CD4-positive, alpha-beta T cell treated with Interleukin-6 at 100 ng/mL for 8 hours (primary cell): ENCODE measurements around the gene TLE5.
A peak's percentile ranks its signal among the peaks of the same experiment; 100 is the strongest.
"Not testable (repeated sequence)": the region's sequence is repeated elsewhere in the genome, so short reads cannot be mapped to it uniquely, and the experiment has no call there.

Source experiments
- DNase-seq: peaks from one replicate; pipeline ENCODE4 v3.0.0-alpha.2; 2020; ENCODE audit warnings: mixed read lengths, low spot score

The TLE5 gene

GRCh38 chr19:3045191-3045590 is 17.1 kb downstream of the TLE5 start:
- DNase-seq, result no peak

GRCh38 chr19:3042621-3043267 is 19.6 kb downstream of the TLE5 start:
- no peak for DNase-seq

- DNase-seq, result no peak
Observed at GRCh38 chr19:3041761-3042620, 20.3 kb downstream of the TLE5 start.

DNA sequence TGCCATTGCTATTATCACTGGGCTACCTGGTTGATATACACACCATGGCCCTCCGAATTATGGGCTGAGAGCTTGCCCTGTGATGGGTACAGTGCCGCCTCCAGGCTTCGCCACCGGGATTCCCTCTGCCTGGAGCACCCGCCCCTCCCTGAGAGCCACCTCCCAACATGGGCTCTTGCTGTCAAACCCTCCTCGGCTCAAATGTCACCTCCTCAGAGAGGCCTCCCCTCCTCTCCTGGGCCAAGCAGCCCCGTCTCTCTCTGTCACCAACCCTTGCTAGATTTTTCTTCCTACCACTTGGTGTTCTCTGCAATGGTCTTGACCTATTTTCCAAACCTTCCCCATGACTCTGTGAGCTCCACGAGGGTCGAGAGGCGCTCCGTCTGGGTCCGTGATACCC is 21.0 kb downstream of the TLE5 start:
- no peak for DNase-seq

DNA sequence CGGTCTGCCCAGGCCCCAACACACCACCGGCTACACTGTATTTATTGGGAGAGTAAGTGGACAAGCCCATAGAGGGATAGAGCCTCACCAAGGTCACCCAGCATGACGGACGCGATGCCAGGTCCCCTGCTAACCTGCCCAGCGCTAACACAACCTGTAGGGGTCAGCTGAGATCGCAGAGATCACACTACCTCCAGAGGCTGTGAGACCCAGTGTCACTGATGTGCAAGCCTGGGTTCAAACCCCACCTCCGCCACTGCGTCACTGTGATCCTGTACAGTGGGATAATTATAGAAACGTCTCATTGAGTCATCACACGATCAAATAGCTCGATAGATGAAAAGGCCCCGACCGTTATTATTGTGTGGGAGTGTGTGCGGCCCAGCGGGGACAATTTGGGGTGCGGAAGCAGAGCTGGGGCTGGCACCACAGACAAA is 22.6 kb downstream of the TLE5 start:
- DNase-seq, result no peak

DNA sequence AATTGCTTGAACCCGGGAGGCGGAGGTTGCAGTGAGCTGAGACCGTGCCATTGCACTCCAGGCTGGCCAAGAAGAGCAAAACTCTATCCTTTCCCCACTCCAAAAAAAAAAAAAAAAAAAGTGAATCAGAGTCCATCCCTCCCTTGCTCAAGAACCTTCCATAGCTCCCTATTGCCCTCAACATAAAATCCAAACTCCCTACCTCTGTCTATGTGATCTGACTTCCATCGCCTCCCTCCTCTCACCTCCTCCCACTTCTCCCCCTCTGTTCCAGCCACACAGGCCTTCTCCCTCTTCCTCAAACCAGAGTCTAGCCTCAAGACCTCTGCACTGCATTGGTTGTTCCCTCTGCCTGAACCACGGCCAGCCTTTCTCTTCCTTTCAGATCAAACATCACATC is 23.2 kb downstream of the TLE5 start:
- no peak for DNase-seq

- DNase-seq, result no peak
Observed at GRCh38 chr19:3038214-3038613, 24.1 kb downstream of the TLE5 start.

GRCh38 chr19:3036977-3037544 is 25.2 kb downstream of the TLE5 start:
- DNase-seq, result not testable (repeated sequence)

GRCh38 chr19:3036119-3036976 is 25.9 kb downstream of the TLE5 start:
- DNase-seq, result peak; percentile 78

DNA sequence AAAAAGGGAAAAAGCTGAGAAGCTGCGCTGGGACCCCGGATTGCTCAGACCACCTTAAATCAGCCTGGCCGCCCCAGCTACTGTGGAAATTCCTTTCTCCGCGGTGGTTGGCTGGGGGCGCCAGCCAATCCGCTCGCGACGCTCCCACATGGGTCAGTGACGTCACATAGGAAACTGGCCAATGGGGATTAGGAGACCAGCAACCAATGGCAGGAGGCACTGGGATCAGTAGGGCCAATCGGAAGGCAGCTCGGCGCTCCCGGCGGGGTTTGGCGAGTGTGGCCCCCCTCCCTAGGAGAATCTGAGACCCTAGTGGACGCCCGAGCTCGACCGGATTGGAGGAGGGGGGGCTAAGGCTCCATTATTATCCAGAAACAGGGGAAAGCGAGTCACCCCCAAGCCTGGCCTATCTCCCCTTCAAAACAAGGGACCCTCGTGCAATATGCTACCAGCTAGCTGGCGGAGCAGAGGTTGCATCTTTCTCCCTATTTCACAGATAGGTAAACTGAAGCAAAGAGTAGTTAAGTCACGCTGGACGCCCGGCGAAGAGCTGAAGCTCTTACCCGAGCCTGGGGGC is 26.7 kb downstream of the TLE5 start:
- DNase-seq, result peak; percentile 98

DNA sequence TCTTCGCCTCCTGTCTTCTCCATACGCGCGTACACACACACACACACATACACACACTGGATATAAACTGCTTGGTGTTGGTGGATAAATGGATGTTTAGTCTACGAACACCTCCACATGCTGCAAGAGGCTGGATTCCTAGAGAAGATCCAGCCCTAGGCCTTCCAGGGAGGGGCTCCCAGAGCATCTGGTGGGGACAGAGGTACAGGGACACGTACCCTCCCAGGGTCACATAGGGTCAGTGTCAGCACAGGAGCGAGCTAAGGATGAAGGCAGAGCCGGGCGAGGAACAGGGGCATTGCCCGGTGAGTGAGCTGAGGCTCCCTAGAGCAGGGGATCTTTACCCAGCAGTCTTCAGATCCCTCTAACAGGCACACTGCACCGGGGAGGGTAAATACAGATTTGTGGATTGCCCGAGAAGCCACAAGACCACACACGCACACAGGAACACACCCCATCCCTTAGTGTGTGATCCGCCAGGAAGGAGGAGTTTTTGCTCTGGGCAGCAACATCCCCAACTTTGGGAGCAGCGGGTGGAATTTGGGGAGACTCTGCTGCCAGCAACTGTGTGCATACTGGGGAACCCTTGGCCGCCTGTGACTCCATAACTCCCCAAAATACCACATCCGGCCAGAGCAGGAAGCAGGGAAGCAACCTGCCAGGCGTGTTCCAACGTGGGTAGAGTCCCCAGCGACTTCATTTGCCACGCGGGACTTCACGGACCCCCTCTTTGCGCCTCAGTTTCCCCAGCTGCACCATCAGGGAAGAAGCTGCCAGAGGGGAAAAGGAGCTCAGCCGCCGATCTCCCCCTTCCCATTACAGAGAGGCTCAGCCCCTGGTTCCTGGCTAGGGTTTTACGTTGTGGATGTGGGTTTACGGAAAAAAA is 27.4 kb downstream of the TLE5 start:
- DNase-seq, result peak; percentile 37

DNA sequence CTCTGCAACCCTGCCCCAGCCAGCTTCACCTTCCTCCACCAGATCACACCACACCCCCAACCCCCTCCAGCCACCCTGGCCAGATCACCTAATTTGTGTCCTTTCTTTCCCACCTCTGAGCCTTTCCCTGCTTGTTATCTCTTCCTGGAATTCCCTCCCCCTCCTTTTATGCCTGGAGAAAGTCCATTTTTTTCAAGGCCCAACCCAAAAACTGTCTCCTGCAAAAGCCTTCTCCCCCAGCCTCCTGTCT is 28.0 kb downstream of the TLE5 start:
- DNase-seq, result no peak

DNA sequence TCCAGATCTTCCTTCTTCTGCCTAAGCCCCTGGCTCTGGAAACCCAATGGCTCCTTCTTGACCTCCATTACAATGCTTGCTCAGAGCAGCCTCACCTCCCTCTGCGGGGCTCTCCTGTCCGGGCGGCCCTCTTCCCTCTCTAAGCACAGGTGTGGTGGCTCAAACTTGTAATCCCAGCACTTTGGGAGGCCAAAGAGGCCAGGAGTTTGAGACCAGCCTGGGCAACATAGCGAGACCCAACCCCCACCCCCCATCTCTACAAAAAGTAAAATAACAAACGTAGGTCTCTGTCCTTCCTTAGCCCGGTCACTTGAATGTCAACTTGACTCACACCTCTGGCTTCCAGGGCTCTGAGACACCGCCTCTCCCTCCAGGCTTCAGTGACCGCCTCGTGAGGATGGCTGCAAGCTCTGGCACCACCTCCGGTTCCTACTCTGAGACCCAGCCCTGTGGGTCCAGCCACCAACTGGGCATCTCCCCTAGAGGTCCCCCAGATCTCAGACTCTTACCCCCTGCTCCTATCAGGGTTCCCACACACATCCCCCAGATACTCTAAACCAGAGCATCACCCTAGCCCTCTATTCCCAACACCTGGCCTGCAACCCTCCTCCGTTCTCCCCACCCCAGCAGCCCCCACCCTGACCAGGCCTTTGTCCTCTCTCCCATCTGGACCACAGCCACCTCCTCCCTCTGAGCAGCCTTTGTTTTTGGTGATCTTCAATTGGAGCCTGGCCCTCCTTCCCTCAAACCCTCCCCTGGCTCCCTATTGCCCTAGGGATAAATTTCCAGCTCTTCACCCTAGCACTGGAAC is 28.5 kb downstream of the TLE5 start:
- DNase-seq, result no peak

DNA sequence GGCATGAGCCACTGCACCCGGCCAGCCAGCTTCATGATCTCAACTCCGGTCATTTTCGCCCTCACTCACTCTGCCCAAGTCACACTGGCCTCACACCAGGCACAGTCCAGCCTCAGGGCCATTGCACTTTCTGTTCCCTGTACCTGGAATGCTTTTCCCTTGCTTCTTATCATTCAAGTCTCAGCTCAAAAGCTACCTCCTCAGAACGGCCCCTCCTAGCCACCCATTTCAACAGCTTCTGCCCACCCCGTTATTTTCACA is 30.8 kb downstream of the TLE5 start:
- no peak for DNase-seq

GRCh38 chr19:3029065-3029923 is 33.0 kb downstream of the TLE5 start, which contains the start of gene TLE2:
TLE2 (minus strand) TSS chr19:3029280; CDS start chr19:3028904, 376 bp downstream.
- no peak for DNase-seq

GRCh38 chr19:3028305-3029064 is 33.8 kb downstream of the TLE5 start:
- no peak for DNase-seq

DNA sequence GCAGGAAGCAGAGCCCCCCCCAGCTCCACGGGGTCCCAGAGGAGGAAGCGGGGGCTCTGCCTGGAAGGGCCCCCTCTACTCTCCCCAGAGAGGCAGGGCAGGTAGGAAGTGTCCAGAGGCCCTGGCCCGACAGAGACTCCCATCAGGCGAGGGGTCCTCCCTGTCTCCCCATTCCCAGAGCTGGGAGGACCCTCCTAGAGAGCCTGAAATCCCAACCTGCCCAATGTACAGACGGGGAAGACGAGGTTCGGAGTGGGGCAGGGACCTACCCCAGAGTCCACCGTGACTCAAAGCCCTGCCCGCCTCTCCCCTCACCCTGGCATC is 34.4 kb downstream of the TLE5 start:
- no peak for DNase-seq

DNA sequence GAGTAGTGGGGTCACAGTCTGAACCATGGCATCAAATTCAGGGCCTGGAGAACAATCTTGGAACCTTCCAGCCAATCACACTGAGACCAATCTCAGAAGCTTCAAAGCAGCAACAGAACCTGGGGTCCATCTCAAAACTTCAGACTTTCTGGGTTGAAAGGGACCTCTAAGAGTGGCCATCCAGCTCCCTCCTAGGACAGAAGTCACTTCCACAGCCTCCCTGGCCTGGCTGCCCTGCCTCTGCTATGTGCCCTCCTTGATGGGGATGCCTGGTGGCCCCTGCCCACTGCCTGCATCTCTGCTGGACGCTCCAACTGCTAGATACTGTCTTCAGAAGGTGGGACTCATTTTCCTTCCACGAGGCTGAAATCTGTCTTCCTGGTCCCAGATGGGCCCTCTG is 35.0 kb downstream of the TLE5 start:
- no peak for DNase-seq

- no peak for DNase-seq
Observed at GRCh38 chr19:3026768-3027167, 35.5 kb downstream of the TLE5 start.
